Neuronal stem cell (in vitro differentiated cells): ENCODE data around the gene RNF215.

Experiments
- DNase-seq: peaks from one replicate; pipeline ENCODE4 v3.0.0-alpha.2; 2013; ENCODE audit warnings: low spot score
- H2AFZ ChIP-seq: one replicate; pipeline ENCODE4 v1.6.1; 2013; ENCODE audit warnings: mild to moderate bottlenecking, low read length, inconsistent platforms
- H2AK5ac ChIP-seq: 2 replicates; pipeline ENCODE4 v1.6.1; 2013; ENCODE audit warnings: low read depth, mild to moderate bottlenecking, inconsistent platforms, low read length, moderate library complexity, mixed read lengths
- H2BK120ac ChIP-seq: 2 replicates; pipeline ENCODE4 v1.6.1; 2013; ENCODE audit warnings: low read depth, mild to moderate bottlenecking, inconsistent platforms, low read length, moderate library complexity, mixed read lengths
- H2BK12ac ChIP-seq: one replicate; pipeline ENCODE4 v1.6.1; 2013; ENCODE audit warnings: low read length, inconsistent platforms
- H2BK15ac ChIP-seq: 2 replicates; pipeline ENCODE4 v1.6.1; 2013; ENCODE audit warnings: mild to moderate bottlenecking, low read length, inconsistent platforms, mixed read lengths
- H2BK5ac ChIP-seq: one replicate; pipeline ENCODE4 v1.6.1; 2013; ENCODE audit warnings: inconsistent platforms, mild to moderate bottlenecking, low read length, moderate library complexity
- H3K14ac ChIP-seq: one replicate; pipeline ENCODE4 v1.6.1; 2013; ENCODE audit warnings: low read length, inconsistent platforms
- H3K18ac ChIP-seq: 2 replicates; pipeline ENCODE4 v1.6.1; 2013; ENCODE audit warnings: low read length, inconsistent platforms
- H3K23ac ChIP-seq: 2 replicates; pipeline ENCODE4 v1.6.1; 2013; ENCODE audit warnings: low read depth, mild to moderate bottlenecking, mixed read lengths, low read length, inconsistent platforms; ENCODE audit not compliant: poor library complexity
- H3K27ac ChIP-seq: replicated peaks from 3 replicates; pipeline ENCODE4 v1.5.1; 2013; ENCODE audit warnings: low read length, inconsistent platforms
- H3K27me3 ChIP-seq, 3 experiments: 2 replicates each; pipeline ENCODE4 v1.6.1; 2013; ENCODE audit warnings: low read length in 3 of 3, mild to moderate bottlenecking in 2 of 3, inconsistent platforms in 1 of 3, low read depth in 1 of 3, mixed read lengths in 1 of 3, moderate library complexity in 1 of 3; ENCODE audit not compliant: control insufficient read depth in 3 of 3, insufficient read depth in 3 of 3
- H3K36me3 ChIP-seq, 2 donors: replicated peaks in 1 of 2; 2 replicates each; pipeline ENCODE4 v1.6.1; 2013; ENCODE audit warnings: low read length in 2 of 2; ENCODE audit not compliant: control insufficient read depth in 2 of 2, insufficient read depth in 2 of 2
- H3K4ac ChIP-seq: 2 replicates; pipeline ENCODE4 v1.6.1; 2013; ENCODE audit warnings: inconsistent platforms, mild to moderate bottlenecking, low read length, moderate library complexity
- H3K4me1 ChIP-seq, 2 donors: 1 replicate in 1 of 2; 2 replicates in 1 of 2; pipeline ENCODE4 v1.6.1; 2013; ENCODE audit warnings: low read length in 2 of 2, low read depth in 1 of 2; ENCODE audit not compliant: control insufficient read depth in 2 of 2, insufficient read depth in 1 of 2
- H3K4me2 ChIP-seq: one replicate; pipeline ENCODE4 v1.6.1; 2013; ENCODE audit warnings: mild to moderate bottlenecking, low read length, inconsistent platforms; ENCODE audit not compliant: insufficient read depth, poor library complexity, severe bottlenecking
- H3K4me3 ChIP-seq, 2 donors: 2 replicates each; pipeline ENCODE4 v1.5.1; 2013; ENCODE audit warnings: low read length in 2 of 2, mild to moderate bottlenecking in 2 of 2, inconsistent platforms in 1 of 2, moderate library complexity in 1 of 2
- H3K79me1 ChIP-seq: one replicate; pipeline ENCODE4 v1.6.1; 2013; ENCODE audit warnings: low read depth, mild to moderate bottlenecking, inconsistent platforms, low read length, moderate library complexity
- H3K9ac ChIP-seq: one replicate; pipeline ENCODE4 v1.6.1; 2013; ENCODE audit warnings: mild to moderate bottlenecking, low read depth, low read length, inconsistent platforms; ENCODE audit not compliant: poor library complexity
- H3K9me3 ChIP-seq, 2 donors: replicated peaks in 1 of 2; 2 replicates each; pipeline versions ENCODE3 to v1.6.1; 2013; ENCODE audit warnings: low read length in 2 of 2, mild to moderate bottlenecking in 2 of 2, inconsistent platforms in 1 of 2, low read depth in 1 of 2, mixed read lengths in 1 of 2, moderate library complexity in 1 of 2; ENCODE audit not compliant: control insufficient read depth in 2 of 2, insufficient read depth in 1 of 2
- H4K8ac ChIP-seq: one replicate; pipeline ENCODE4 v1.6.1; 2013; ENCODE audit warnings: low read depth, mild to moderate bottlenecking, inconsistent platforms, low read length, moderate library complexity
- H4K91ac ChIP-seq: one replicate; pipeline ENCODE4 v1.6.1; 2013; ENCODE audit warnings: low read length, low read depth, mild to moderate bottlenecking, inconsistent platforms; ENCODE audit not compliant: poor library complexity
- WGBS, 2 donors: extraction: QIAGEN DNeasy Blood & Tissue Kit; methylation state at CpG; one replicate each; pipeline ENCODE4 v1.1.7; 2013; ENCODE audit warnings: missing lambda C conversion rate in 2 of 2, mixed read lengths in 1 of 2; ENCODE audit not compliant: insufficient read length in 2 of 2, insufficient replicate concordance in 1 of 2; ENCODE audit errors: extremely low coverage in 2 of 2; 5-methylcytosine and 5-hydroxymethylcytosine counted together

The RNF215 gene

DNA sequence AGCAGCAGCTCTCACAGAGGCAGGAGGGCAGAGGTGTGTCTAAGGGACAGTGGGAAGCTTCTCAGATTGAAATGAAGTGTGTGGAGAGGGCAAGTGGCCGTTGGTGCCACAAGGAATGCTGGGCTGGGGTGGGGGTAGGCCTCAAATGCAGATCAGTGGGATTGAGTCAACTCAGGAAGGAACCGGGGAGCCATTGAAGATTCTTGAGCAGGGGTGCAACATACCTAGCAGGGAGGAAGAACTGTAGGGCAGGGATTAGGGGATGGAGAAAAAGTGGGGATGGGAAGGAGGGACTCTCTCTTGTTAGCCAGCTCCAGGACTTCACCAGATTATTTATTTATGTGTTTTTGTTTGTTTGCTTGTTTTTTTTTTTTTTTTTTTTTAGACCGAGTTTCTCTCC, 6.7 kb upstream of the RNF215 start:
- H2BK5ac ChIP-seq = no peak overlapping the region
- H3K18ac ChIP-seq = peak overlapping the region; percentile 3
- H4K8ac ChIP-seq = no peak overlapping the region
- peak overlapping the region; percentile 88 for H2AK5ac ChIP-seq
- H3K14ac ChIP-seq = no peak overlapping the region
- peaks cover 5% of the 10 kb centered on the region in 2 donors for H3K9me3 ChIP-seq
- peaks cover 22 to 28% of the 10 kb centered on the region in 2 donors for H3K4me1 ChIP-seq
- no peak overlapping the region for H2BK120ac ChIP-seq
- WGBS, 2 donors = no CpG with 5 or more reads among the region's 3 CpGs
- no peak overlapping the region for H3K4me2 ChIP-seq
- peak overlapping the region; percentile 85 for H4K91ac ChIP-seq
- H2BK15ac ChIP-seq = peak overlapping the region; percentile 11
- DNase-seq = no peak
- peaks cover 0 to 22% (median 10%) of the 10 kb centered on the region in 3 experiments for H3K27me3 ChIP-seq
- no peak overlapping the region for H3K4ac ChIP-seq
- H3K9ac ChIP-seq = no peak overlapping the region
- no peak overlapping the region for H3K27ac ChIP-seq
- no peaks in the 10 kb centered on the region for H3K79me1 ChIP-seq
- H2AFZ ChIP-seq = no peak overlapping the region
- no peak overlapping the region for H3K23ac ChIP-seq
- H3K4me3 ChIP-seq = no peak overlapping the region
- H2BK12ac ChIP-seq = no peak overlapping the region
- H3K36me3 ChIP-seq = no peaks in the 10 kb centered on the region

- Histone ChIP-seq H2BK120ac (no peak overlapping the region), H3K4me3 (no peak overlapping the region), H3K4me2 (peak overlapping the region; percentile 41), H2BK15ac (peak overlapping the region; percentile 63), H3K27me3 (peaks cover 0 to 20% (median 10%) of the 10 kb centered on the region in 3 experiments), H3K4me1 (peaks cover 22 to 28% of the 10 kb centered on the region in 2 donors), H3K23ac (no peak overlapping the region), H3K36me3 (no peaks in the 10 kb centered on the region), H2BK5ac (peak overlapping the region; percentile 56), H4K8ac (no peak overlapping the region), H2BK12ac (peak overlapping the region; percentile 4), H3K14ac (no peak overlapping the region), H4K91ac (peak overlapping the region; percentile 40), H3K9ac (no peak overlapping the region), H3K4ac (peak overlapping the region; percentile 37), H2AK5ac (peak overlapping the region; percentile 88), H3K79me1 (no peaks in the 10 kb centered on the region), H3K27ac (peak overlapping the region; percentile 81), H3K9me3 (peaks cover 5% of the 10 kb centered on the region in 2 donors), H2AFZ (peak overlapping the region; percentile 86), H3K18ac (peak overlapping the region; percentile 3)
- no peak for DNase-seq
- no CpG with 5 or more reads among the region's 7 CpGs for WGBS, 2 donors
Measured at GRCh38 chr22:30393322-30393680, 6.1 kb upstream of the RNF215 start.

DNA sequence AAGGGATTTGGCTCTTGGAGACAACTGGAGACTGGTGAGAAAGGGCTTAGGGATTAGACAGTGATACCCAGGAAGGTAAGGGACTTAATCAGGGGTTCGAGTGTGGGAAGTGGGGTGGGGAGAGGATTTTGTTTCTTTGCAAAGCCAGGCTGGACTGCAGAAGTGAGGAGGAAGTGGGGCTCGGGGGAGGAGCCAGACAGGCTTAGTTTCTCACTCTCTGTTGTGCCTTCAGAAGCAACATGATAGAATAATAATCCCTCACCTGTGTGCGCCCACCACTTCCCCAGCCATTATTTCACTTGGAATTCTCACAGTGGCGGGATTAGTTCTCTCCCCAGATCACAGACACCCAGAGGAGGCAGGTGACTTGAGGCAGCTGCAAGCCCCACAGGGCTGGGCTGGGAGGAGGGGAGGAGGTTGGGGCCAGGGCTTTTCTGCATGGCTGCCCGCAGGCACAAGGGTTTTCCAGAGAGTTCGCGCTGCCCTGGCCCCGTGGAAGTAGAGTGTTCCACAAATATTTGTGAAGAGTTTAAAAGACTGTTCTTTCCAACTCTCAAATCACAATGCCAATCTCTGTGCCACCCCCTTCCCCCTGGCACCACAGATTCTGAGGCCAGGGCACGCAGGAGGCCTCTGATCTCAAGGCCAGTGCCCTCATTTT, 5.6 kb upstream of the RNF215 start:
- H4K8ac ChIP-seq = no peak overlapping the region
- peaks cover 22 to 24% of the 10 kb centered on the region in 2 donors for H3K4me1 ChIP-seq
- peak overlapping the region; percentile 3 for H3K18ac ChIP-seq
- H3K14ac ChIP-seq = no peak overlapping the region
- H2AK5ac ChIP-seq = peak overlapping the region; percentile 88
- H3K36me3 ChIP-seq = no peaks in the 10 kb centered on the region
- no peak overlapping the region for H2BK120ac ChIP-seq
- H3K9me3 ChIP-seq = peaks cover 5% of the 10 kb centered on the region in 2 donors
- H3K23ac ChIP-seq = no peak overlapping the region
- H4K91ac ChIP-seq = peak overlapping the region; percentile 40
- H3K4me3 ChIP-seq = no peak overlapping the region
- no peak for DNase-seq
- peak overlapping the region; percentile 4 for H2BK12ac ChIP-seq
- no peak overlapping the region for H3K9ac ChIP-seq
- WGBS, 2 donors = no CpG with 5 or more reads among the region's 9 CpGs
- no peak overlapping the region for H3K4ac ChIP-seq
- peak overlapping the region; percentile 56 for H2BK5ac ChIP-seq
- H2AFZ ChIP-seq = peak overlapping the region; percentile 86
- peak overlapping the region; percentile 41 for H3K4me2 ChIP-seq
- peaks cover 0 to 15% (median 10%) of the 10 kb centered on the region in 3 experiments for H3K27me3 ChIP-seq
- peak overlapping the region; percentile 63 for H2BK15ac ChIP-seq
- H3K27ac ChIP-seq = peak overlapping the region; percentile 81
- H3K79me1 ChIP-seq = no peaks in the 10 kb centered on the region

DNA sequence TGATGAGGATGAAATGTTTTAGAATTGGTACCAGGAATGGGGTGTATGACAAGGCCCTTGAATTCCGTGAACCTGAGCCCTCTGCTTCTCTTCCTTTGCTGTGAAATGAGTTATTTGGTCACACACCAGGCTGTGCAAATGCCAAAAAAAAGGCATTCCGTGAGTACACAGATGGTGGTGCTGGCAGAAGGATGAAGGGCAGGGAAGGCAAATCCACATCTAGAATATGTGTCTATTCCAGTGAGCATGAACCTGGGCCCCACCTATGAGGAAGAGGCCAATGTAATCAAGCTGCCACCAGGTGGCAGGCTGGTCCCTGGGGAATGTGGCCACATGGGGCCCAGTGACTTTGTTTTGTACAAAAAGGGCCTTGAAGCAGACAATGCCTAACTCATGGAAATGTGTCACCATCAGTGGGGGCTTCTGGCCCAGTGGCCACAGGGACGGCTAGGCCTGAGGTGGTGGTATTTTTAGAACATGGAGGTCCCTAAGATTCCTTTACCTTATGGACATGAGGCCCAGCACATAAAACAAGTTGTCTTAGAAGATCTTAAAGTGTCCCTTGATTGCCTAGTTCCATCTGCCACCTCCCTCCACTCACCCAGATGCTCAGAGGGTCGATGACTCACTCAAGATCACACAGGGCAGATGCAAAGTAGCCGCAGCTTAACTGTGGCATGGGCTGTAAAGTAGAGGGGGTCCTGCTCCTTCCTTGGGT, 3.9 kb upstream of the RNF215 start:
- DNase-seq = no peak
- no CpG with 5 or more reads among the region's 5 CpGs for WGBS, 2 donors
- no peak overlapping the region for H3K4me2 ChIP-seq
- H3K18ac ChIP-seq = peak overlapping the region; percentile 33
- peaks cover 5% of the 10 kb centered on the region in 2 donors for H3K9me3 ChIP-seq
- no peak overlapping the region for H2BK5ac ChIP-seq
- peak overlapping the region; percentile 17 for H2BK15ac ChIP-seq
- peaks cover 17 to 20% of the 10 kb centered on the region in 2 donors for H3K4me1 ChIP-seq
- H2AK5ac ChIP-seq = peak overlapping the region; percentile 36
- H2BK12ac ChIP-seq = peak overlapping the region; percentile 35
- no peaks in the 10 kb centered on the region for H3K36me3 ChIP-seq
- no peak overlapping the region for H4K91ac ChIP-seq
- no peak overlapping the region for H4K8ac ChIP-seq
- peaks cover 0 to 5% (median 5%) of the 10 kb centered on the region in 3 experiments for H3K27me3 ChIP-seq
- H2BK120ac ChIP-seq = peak overlapping the region; percentile 26
- no peaks in the 10 kb centered on the region for H3K79me1 ChIP-seq
- H3K14ac ChIP-seq = no peak overlapping the region
- peak overlapping the region; percentile 8 for H2AFZ ChIP-seq
- no peak overlapping the region for H3K27ac ChIP-seq
- no peak overlapping the region for H3K23ac ChIP-seq
- no peak overlapping the region for H3K9ac ChIP-seq
- no peak overlapping the region for H3K4me3 ChIP-seq
- no peak overlapping the region for H3K4ac ChIP-seq
